GM18873 (cell line): ENCODE measurements around the gene AFG3L2.

Experiments
- ATAC-seq: cut with Tn5 transposase; IDR thresholded peaks from one replicate; pipeline ENCODE4 v1.9.1; 2021; ENCODE audit warnings: mild to moderate bottlenecking, moderate library complexity, moderate number of reproducible peaks; ENCODE audit not compliant: unreplicated experiment, low FRiP score

The AFG3L2 gene

GRCh38 chr18:12283256-12283655, 93.8 kb downstream of the AFG3L2 start:
- no peak for ATAC-seq

- ATAC-seq: no peak
Measured at GRCh38 chr18:12282442-12283039, 94.5 kb downstream of the AFG3L2 start.

- no peak for ATAC-seq
Measured at GRCh38 chr18:12281861-12282260, 95.2 kb downstream of the AFG3L2 start.

- ATAC-seq: no peak
Measured at GRCh38 chr18:12279781-12280531, 97.1 kb downstream of the AFG3L2 start.
